Dendritic cell treated with granulocyte-macrophage colony-stimulating factor and Interleukin-4, amounts not matched to agents 40 ng/mL and 50 ng/mL, for 4 days (primary cell): Measurements from ENCODE around the gene ATP5IF1.

Source experiments
- H3K27ac Mint-ChIP-seq: one replicate; pipeline ENCODE4 v1.8.0; 2022; ENCODE audit warnings: mild to moderate bottlenecking, mixed read lengths
- H3K27me3 Mint-ChIP-seq: one replicate; pipeline ENCODE4 v1.8.0; 2022; ENCODE audit warnings: mild to moderate bottlenecking, mixed read lengths
- H3K36me3 Mint-ChIP-seq: one replicate; pipeline ENCODE4 v1.8.0; 2022; ENCODE audit warnings: low read depth, mixed read lengths
- H3K4me1 Mint-ChIP-seq: one replicate; pipeline ENCODE4 v1.8.0; 2022; ENCODE audit warnings: low read depth, mixed read lengths
- H3K4me3 Mint-ChIP-seq: one replicate; pipeline ENCODE4 v1.8.0; 2022; ENCODE audit warnings: mild to moderate bottlenecking, moderate library complexity, mixed read lengths
- H3K9me3 Mint-ChIP-seq: one replicate; pipeline ENCODE4 v1.8.0; 2022; ENCODE audit warnings: mixed read lengths
- intact Hi-C: fragments of 100-400 bp; cut with micrococcal nuclease; formaldehyde crosslinking; loops from one replicate; pipeline ENCODE4 v1.15.0; 2022

The ATP5IF1 gene

DNA sequence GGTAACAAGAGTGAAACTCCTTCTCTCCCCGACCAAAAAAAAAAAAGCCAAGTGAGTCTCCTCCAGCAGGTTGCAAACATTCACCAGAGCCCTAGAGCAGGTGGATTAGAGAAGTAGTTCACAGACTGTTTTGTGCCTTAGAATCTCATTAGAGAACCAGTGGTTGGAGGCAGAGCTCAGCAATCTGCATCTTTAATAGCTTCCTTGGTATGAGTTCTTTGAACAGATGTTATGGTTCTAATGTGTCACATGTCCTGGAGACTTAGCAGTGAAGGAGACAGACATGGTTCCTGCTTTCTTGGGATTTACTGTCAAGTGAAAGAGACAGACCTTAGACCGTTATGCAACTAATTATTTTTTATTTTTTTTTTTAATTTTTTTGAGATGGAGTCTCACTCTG, 50.2 kb downstream of the ATP5IF1 start:
- Mint-ChIP-seq H3K27me3 (no peaks in the 10 kb centered on the region), H3K36me3 (peaks cover 6% of the 10 kb centered on the region), H3K9me3 (no peaks in the 10 kb centered on the region), H3K4me1 (peaks cover 52% of the 10 kb centered on the region), H3K27ac (no peak overlapping the region), H3K4me3 (no peak overlapping the region)
- intact Hi-C loops: loop anchor here (5.0 kb wide), 1 partner anchor 41 kb away; the partner anchor contains the start of gene MED18
